ENCODE results near the gene MALSU1.
"Not testable (repeated sequence)": the region's sequence is repeated elsewhere in the genome, so short reads cannot be mapped to it uniquely, and the experiment has no call there.

The MALSU1 gene

GRCh38 chr7:23299770-23300300 is 696 bp downstream of the MALSU1 start:
- Histone ChIP-seq H3K27me3 (ENCODE audit: insufficient read depth, low read length) (no peaks in the 10 kb centered on the region), H3K36me3 (ENCODE audit: insufficient read depth, low read length) (peaks cover 7% of the 10 kb centered on the region), H3K4me3 (ENCODE audit: low read depth, low read length) (peak overlapping the region; percentile 86), H3K79me2 (ENCODE audit: control insufficient read depth, insufficient read depth, low read length, unreplicated experiment) (peaks cover 53% of the 10 kb centered on the region), H3K27ac (ENCODE audit: low read depth, low read length) (peak overlapping the region; percentile 7; the same call in 1 of the 2 replicates), H3K4me1 (ENCODE audit: control insufficient read depth, insufficient read depth, low read length, unreplicated experiment) (peaks cover 37% of the 10 kb centered on the region), H2AFZ (ENCODE audit: low read length, unreplicated experiment) (peak overlapping the region; percentile 52)

- Histone ChIP-seq H2AFZ (ENCODE audit: low read length, unreplicated experiment) (no peak overlapping the region), H3K27me3 (ENCODE audit: insufficient read depth, low read length) (no peaks in the 10 kb centered on the region), H3K79me2 (ENCODE audit: control insufficient read depth, insufficient read depth, low read length, unreplicated experiment) (peaks cover 63% of the 10 kb centered on the region), H3K4me1 (ENCODE audit: control insufficient read depth, insufficient read depth, low read length, unreplicated experiment) (peaks cover 11% of the 10 kb centered on the region), H3K27ac (ENCODE audit: low read depth, low read length) (no peak overlapping the region), H3K4me3 (ENCODE audit: low read depth, low read length) (no peak overlapping the region), H3K36me3 (ENCODE audit: insufficient read depth, low read length) (peaks cover 46% of the 10 kb centered on the region)
Measured at GRCh38 chr7:23306936-23307521, 7.9 kb downstream of the MALSU1 start.

- Histone ChIP-seq H2AFZ (ENCODE audit: low read length, unreplicated experiment) (no peak overlapping the region), H3K4me1 (ENCODE audit: control insufficient read depth, insufficient read depth, low read length, unreplicated experiment) (peaks cover 4% of the 10 kb centered on the region), H3K4me3 (ENCODE audit: low read depth, low read length) (no peak overlapping the region), H3K79me2 (ENCODE audit: control insufficient read depth, insufficient read depth, low read length, unreplicated experiment) (peaks cover 48% of the 10 kb centered on the region), H3K36me3 (ENCODE audit: insufficient read depth, low read length) (peaks cover 57% of the 10 kb centered on the region), H3K27ac (ENCODE audit: low read depth, low read length) (no peak overlapping the region), H3K27me3 (ENCODE audit: insufficient read depth, low read length) (no peaks in the 10 kb centered on the region)
Measured at GRCh38 chr7:23308754-23309153, 9.6 kb downstream of the MALSU1 start.

GRCh38 chr7:23312141-23312540 is 13.0 kb downstream of the MALSU1 start:
- Histone ChIP-seq H3K4me1 (ENCODE audit: control insufficient read depth, insufficient read depth, low read length, unreplicated experiment) (peaks cover 13% of the 10 kb centered on the region), H3K36me3 (ENCODE audit: insufficient read depth, low read length) (peaks cover 53% of the 10 kb centered on the region), H3K79me2 (ENCODE audit: control insufficient read depth, insufficient read depth, low read length, unreplicated experiment) (peaks cover 15% of the 10 kb centered on the region)
- H3K4me3 ChIP-seq (ENCODE audit: low read depth, low read length); H3K27me3 ChIP-seq (ENCODE audit: insufficient read depth, low read length); H3K27ac ChIP-seq (ENCODE audit: low read depth, low read length); H2AFZ ChIP-seq (ENCODE audit: low read length, unreplicated experiment): not testable (repeated sequence)

- Histone ChIP-seq H3K4me1 (ENCODE audit: control insufficient read depth, insufficient read depth, low read length, unreplicated experiment) (peaks cover 13% of the 10 kb centered on the region), H2AFZ (ENCODE audit: low read length, unreplicated experiment) (no peak overlapping the region), H3K4me3 (ENCODE audit: low read depth, low read length) (no peak overlapping the region), H3K36me3 (ENCODE audit: insufficient read depth, low read length) (peaks cover 48% of the 10 kb centered on the region), H3K27ac (ENCODE audit: low read depth, low read length) (peak overlapping the region; percentile 36), H3K27me3 (ENCODE audit: insufficient read depth, low read length) (no peaks in the 10 kb centered on the region), H3K79me2 (ENCODE audit: control insufficient read depth, insufficient read depth, low read length, unreplicated experiment) (no peaks in the 10 kb centered on the region)
Measured at GRCh38 chr7:23315366-23315765, 16.2 kb downstream of the MALSU1 start.

- peaks cover 37% of the 10 kb centered on the region for H3K4me1 ChIP-seq (ENCODE audit: control insufficient read depth, insufficient read depth, low read length, unreplicated experiment)
- H3K27ac ChIP-seq (ENCODE audit: low read depth, low read length): no peak overlapping the region
- H2AFZ ChIP-seq (ENCODE audit: low read length, unreplicated experiment): no peak overlapping the region
- no peak overlapping the region for H3K4me3 ChIP-seq (ENCODE audit: low read depth, low read length)
- no peaks in the 10 kb centered on the region for H3K27me3 ChIP-seq (ENCODE audit: insufficient read depth, low read length)
- H3K36me3 ChIP-seq (ENCODE audit: insufficient read depth, low read length): peaks cover 25% of the 10 kb centered on the region
- peaks cover 5% of the 10 kb centered on the region for H3K79me2 ChIP-seq (ENCODE audit: control insufficient read depth, insufficient read depth, low read length, unreplicated experiment)
Measured at GRCh38 chr7:23331132-23331531, 32.0 kb downstream of the MALSU1 start.

- H3K4me1 ChIP-seq (ENCODE audit: control insufficient read depth, insufficient read depth, low read length, unreplicated experiment): peaks cover 37% of the 10 kb centered on the region
- H2AFZ ChIP-seq (ENCODE audit: low read length, unreplicated experiment): no peak overlapping the region
- H3K27me3 ChIP-seq (ENCODE audit: insufficient read depth, low read length): no peaks in the 10 kb centered on the region
- H3K27ac ChIP-seq (ENCODE audit: low read depth, low read length): peak overlapping the region; percentile 93
- peaks cover 5% of the 10 kb centered on the region for H3K79me2 ChIP-seq (ENCODE audit: control insufficient read depth, insufficient read depth, low read length, unreplicated experiment)
- peaks cover 33% of the 10 kb centered on the region for H3K36me3 ChIP-seq (ENCODE audit: insufficient read depth, low read length)
- H3K4me3 ChIP-seq (ENCODE audit: low read depth, low read length): no peak overlapping the region
Measured at GRCh38 chr7:23332193-23332592, 33.1 kb downstream of the MALSU1 start.

GRCh38 chr7:23332910-23333612 is 33.9 kb downstream of the MALSU1 start:
- H3K36me3 ChIP-seq (ENCODE audit: insufficient read depth, low read length): peaks cover 34% of the 10 kb centered on the region
- H3K4me1 ChIP-seq (ENCODE audit: control insufficient read depth, insufficient read depth, low read length, unreplicated experiment): peaks cover 37% of the 10 kb centered on the region
- peak overlapping the region; percentile 93 for H3K27ac ChIP-seq (ENCODE audit: low read depth, low read length)
- H3K27me3 ChIP-seq (ENCODE audit: insufficient read depth, low read length): no peaks in the 10 kb centered on the region
- no peak overlapping the region for H2AFZ ChIP-seq (ENCODE audit: low read length, unreplicated experiment)
- peaks cover 7% of the 10 kb centered on the region for H3K79me2 ChIP-seq (ENCODE audit: control insufficient read depth, insufficient read depth, low read length, unreplicated experiment)
- peak overlapping the region; percentile 45 for H3K4me3 ChIP-seq (ENCODE audit: low read depth, low read length)

GRCh38 chr7:23333671-23334246 is 34.6 kb downstream of the MALSU1 start:
- peak overlapping the region; percentile 93 for H3K27ac ChIP-seq (ENCODE audit: low read depth, low read length)
- peak overlapping the region; percentile 56 for H3K4me3 ChIP-seq (ENCODE audit: low read depth, low read length)
- H3K36me3 ChIP-seq (ENCODE audit: insufficient read depth, low read length): peaks cover 38% of the 10 kb centered on the region
- H3K27me3 ChIP-seq (ENCODE audit: insufficient read depth, low read length): no peaks in the 10 kb centered on the region
- peaks cover 12% of the 10 kb centered on the region for H3K79me2 ChIP-seq (ENCODE audit: control insufficient read depth, insufficient read depth, low read length, unreplicated experiment)
- H3K4me1 ChIP-seq (ENCODE audit: control insufficient read depth, insufficient read depth, low read length, unreplicated experiment): peaks cover 37% of the 10 kb centered on the region
- no peak overlapping the region for H2AFZ ChIP-seq (ENCODE audit: low read length, unreplicated experiment)

GRCh38 chr7:23334482-23335056 is 35.4 kb downstream of the MALSU1 start:
- peaks cover 39% of the 10 kb centered on the region for H3K36me3 ChIP-seq (ENCODE audit: insufficient read depth, low read length)
- H3K27me3 ChIP-seq (ENCODE audit: insufficient read depth, low read length): no peaks in the 10 kb centered on the region
- no peak overlapping the region for H2AFZ ChIP-seq (ENCODE audit: low read length, unreplicated experiment)
- peaks cover 7% of the 10 kb centered on the region for H3K79me2 ChIP-seq (ENCODE audit: control insufficient read depth, insufficient read depth, low read length, unreplicated experiment)
- peaks cover 37% of the 10 kb centered on the region for H3K4me1 ChIP-seq (ENCODE audit: control insufficient read depth, insufficient read depth, low read length, unreplicated experiment)
- peak overlapping the region; percentile 93 for H3K27ac ChIP-seq (ENCODE audit: low read depth, low read length)
- H3K4me3 ChIP-seq (ENCODE audit: low read depth, low read length): peak overlapping the region; percentile 56

Measured in ACC112 (cell line).